KG1 (cell line): ENCODE data around the gene RSL1D1.

ENCODE experiments used
- DNase-seq: peaks from one replicate; lab custom pipeline; 2025; lab: John Stamatoyannopoulos, UW

The RSL1D1 gene

DNA sequence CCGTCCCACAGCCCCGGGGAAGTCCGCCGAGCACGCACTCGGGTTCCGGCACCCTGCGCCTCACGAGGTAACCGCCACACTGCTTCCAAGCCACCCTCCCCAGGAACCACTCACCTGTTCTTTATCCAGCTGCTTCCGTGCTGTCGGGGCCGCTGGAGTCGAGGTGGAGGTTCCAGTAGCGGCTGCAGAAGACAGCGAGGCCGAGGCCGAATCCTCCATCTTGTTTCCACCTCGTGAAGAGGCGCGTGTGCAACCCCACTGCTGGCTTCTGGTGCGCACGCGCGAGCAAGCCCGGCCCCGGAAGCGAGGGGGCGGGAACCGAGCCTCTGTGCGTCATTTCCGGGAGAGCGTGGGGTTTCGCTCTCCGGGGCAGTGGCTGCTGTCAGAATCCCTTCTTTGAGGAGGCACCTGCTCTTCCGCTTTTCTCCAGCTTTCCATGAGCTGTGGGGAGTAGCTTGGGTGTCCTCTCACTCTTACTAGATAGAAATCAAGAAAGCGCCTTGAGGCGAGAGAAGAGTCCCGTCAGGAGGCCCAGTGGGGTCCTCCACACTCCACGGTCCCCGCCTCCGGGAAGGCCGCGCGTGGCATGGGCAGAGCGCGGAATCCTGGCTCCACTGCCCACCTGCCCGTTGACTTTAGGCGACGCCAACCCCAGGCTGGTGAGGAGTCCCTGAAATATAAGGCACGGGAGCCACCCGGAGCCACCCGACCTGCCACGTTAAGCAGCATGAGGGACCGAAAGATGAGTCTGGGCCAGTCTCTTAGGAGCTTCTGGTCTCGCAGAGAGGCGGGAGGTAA is at the start of gene RSL1D1:
RSL1D1 (minus strand) TSS at position 249 of the 798 bp plus-strand sequence; CDS start at position 219, 30 bp downstream.
- peak; percentile 90 for DNase-seq

DNA sequence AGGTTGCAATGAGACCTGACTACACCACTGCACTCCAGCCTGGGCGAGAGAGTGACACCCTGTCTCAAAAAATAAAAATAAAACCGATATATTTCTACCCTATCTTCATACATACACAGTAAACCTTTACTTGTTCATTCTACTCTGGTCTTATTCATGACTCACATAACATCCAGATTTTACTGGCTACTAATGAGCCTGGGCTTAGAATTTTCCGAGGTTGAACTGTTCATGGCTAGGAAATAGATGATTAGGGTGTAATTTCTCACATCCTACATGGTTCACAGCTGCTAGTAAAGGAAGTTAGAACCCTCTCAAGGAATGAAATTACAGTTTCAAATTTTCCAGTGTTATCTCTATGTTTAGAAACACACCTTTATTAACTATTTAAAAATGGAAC is 49.7 kb upstream of the RSL1D1 start:
- DNase-seq: no peak

DNA sequence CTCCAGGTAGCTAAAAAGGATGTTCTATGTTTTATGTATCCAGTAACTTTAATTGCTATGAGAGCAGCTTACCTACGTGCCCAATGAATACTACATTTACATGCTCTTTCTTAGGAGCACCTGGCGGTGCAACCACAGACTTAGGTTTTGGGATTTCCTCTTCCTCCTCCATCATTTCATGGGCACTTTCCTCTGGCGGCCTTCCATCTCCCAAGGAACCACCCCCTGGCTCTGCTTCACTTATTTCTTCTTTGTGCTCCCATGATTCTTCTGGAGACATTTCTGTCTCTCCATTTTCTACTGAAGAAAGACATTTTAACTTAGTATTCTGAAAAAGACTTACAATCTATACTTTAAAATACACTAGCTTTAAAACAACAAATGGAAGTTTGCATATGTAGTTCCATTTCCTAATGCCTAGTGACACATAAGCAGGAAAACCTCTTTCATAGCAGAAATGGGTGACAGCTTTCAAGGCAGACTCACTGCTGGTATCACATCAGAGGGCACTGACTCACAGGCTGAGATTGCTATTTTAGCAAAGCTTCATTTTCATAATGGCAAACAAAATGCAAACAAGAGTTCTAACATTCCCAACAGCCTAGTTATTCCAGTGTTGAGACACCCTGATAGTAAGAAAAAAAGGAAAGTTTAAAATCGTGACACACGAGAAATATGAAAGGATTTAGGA is 45.3 kb upstream of the RSL1D1 start:
- no peak for DNase-seq

DNA sequence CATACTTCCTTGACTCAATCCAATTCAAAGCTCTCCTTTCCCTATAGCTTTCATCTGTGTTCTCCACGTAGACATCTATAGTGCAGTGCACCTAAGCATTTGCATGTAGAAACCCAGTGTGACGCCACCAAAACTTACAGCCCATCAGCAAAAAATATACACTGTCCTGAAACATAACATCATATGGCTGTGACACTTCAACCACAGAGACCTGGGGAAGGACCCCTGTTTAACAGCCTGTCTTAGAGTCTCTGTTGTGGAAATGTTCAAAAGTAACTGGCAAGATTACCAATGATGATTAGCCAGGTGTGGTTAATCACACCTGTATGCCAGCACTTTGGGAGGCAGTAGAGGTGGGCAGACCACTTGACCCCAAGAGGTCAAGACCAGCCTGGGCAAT is 42.2 kb upstream of the RSL1D1 start:
- no peak for DNase-seq

DNA sequence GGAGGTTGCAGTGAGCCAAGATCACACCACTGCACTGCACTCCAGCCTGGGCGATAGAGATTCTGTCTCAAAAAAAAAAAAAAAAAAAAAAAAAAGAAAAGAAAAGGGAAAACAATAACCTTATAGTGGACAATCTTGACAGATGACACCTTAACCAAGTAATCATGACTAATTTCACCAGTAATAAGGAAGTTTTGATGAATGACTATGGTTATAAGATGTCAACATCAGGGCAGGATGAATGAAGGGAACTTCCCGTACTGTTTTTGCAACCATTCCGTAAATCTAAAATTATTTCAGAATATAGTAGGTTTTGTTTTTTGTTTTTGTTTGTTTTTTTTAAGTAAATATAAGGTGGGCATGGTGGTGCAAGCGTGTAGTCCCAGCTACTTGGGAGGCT is 41.4 kb upstream of the RSL1D1 start:
- DNase-seq: no peak

DNA sequence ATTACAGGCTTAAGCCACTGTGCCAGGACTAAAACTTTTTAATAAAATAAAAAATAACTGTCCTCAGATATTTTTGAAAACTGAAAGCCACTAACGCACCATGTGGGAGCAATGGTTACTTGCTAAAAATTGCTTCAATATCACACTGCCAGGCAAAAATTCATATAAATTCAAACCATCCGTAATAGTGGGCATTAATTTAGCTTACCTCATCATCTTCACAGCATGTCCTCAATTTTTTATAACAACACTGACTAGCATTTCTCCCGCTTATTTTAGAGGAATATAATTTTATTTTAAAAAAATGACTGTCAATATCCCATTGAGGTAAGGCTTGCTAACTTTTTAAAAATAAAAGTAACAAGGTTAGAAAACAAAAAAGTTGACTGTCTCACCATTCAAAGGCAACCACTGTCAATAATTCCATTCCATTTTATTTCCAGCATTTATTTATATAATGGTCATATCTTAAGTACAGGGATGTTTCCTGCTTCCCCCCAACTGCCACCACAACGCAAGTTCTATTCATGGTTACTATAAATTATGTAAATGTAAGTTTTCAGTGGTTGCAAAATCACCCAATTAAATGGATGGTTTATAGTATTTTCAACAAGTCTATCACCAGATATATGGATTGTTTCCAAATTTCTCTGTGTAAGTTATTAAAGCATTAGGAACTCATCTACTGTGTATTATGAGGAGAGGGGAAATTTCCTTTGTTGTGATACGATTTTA is 39.1 kb upstream of the RSL1D1 start:
- DNase-seq: no peak

DNA sequence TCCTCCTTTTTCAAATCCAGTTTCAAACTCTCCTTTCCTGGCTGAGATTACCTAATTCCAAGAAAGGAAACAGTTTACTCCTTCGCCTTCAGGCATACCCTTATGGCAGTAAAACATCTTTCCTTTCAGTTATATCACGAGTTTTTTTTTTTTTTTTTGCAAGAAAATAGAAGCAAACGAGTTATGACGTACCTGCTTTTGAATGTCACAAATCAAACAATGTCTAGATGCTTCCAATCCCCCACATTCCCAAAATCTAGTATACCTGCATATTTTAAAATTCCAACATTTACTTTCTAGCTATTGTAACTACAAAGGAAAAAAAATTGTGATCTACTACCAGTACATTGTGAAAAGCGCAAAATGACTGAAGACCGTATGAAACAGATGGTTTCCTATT is 35.5 kb upstream of the RSL1D1 start:
- no peak for DNase-seq

DNA sequence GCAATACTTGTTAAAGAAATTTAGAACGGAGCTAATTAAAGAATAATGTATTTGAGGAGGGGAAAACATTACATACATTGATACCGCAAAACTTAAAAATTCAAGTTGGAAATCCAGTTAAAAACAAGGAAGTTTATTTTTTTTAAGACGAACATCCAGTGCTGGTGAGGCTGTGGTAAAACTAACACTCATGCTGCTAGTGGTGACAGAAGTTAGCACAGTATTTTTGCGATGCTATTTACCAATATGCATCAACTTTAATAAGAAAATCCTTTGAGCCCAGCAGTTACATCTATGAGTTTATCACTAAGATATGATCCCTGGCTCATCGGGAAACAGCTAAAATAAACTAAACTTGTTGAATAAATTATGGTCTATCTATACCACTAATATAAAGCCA is 32.7 kb upstream of the RSL1D1 start:
- no peak for DNase-seq

DNA sequence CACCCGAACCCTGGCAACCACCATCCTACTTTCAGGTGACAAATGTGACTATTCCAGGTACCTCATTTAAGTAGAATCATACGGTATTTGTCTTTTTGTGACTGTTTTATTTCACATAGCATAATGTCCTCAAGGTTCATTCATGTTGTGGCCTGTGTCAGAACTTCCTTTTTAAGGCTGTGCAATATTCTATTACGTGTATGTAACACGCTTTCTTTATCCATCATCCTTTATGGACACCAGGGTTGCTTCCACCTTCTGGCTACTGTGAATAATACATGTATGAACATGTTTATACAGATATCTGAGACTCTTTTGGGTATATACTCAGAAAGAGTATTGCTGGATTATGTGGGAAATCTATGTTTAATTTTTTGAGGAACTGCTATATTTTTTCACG is 28.7 kb upstream of the RSL1D1 start:
- DNase-seq: no peak

DNA sequence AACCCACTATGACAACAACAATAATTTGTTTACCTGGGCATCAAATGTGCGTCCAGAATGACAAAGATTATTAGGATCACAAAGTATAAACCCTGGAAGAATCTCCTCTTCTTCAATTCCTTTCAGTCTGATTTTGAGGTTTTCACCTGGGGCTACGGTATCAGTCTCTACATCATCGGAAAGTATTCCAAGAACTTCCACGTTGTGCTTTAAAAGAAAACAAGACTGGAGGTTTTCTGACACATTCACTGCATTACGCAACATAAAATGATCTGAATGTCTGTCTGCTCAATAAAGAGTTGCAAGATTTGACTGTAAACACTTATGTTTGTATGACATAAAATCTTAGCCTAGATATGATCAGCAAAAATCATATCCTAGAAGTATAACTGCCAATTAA is 26.0 kb upstream of the RSL1D1 start:
- DNase-seq: no peak

DNA sequence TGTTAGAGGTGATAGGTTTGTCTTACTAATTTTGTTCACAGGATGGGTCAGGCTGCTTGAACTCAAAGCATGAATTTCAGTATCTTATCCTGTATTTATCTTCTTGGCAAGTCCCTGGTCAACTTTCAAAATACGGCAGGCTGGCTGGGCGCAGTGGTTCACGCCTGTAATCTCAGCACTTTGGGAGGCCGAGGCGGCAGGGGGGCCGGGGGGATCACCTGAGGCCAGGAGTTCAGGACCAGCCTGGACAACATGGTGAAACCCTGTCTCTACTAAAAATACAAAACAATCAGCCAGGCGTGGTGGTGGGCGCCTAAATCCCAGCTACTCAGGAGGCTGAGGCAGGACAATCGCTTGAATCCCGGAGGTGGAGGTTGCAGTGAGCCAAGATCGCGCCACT is 25.0 kb upstream of the RSL1D1 start:
- DNase-seq: no peak

DNA sequence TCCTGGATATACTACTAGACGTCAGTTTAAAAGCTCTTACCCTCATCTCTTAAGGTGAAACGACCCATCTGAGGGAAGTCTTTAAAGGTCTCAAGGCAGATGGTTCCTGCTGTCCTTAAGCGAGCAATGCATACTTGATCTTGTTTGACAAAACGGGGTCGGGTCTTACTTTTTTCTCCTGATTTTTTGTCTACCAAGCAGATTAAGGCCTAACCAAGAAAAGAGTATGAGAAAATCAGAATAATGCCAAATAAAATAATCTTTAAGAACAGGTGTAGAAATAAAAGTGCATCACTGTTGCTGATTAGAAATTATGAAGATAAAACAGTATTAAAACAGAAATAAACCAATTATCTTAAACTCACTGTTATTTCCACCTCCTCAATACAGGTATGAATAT is 24.4 kb upstream of the RSL1D1 start:
- DNase-seq: no peak

DNA sequence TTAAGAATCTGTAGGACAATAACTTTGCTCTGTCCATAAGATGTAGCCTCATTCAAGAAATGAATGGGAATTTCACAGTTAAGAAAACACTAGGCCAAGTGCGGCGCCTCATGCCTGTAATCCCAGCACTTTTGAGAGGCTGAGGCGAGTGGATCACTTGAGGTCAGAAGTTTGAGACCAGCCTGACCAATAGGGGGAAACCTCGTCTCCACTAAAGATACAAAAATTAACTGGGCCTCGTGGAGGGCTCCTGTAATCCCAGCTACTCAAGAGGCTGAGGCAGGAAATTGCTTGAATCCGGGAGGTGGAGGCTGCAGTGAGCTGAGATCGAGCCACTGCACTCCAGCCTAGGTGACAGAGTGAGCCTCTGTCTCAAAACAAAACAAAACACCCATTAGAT is 19.9 kb upstream of the RSL1D1 start:
- DNase-seq: no peak

DNA sequence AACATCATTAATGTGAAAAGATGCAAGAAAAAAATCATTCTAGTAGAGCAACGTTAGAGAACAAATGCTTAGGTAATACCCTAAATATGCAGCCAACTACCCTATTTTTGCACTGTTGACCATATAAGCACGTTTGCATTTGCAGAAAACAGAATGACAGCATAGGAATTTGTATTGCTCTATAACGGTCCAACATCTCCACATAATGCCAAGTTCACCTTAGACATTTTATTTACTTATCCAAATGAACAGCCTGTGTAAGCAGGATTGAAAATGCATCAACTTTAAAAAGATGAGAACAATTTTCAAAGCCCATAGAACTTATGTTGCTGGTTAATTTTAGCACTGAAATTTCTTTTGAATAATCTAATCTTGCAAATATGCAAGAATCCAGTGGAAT is 19.1 kb upstream of the RSL1D1 start:
- no peak for DNase-seq

DNA sequence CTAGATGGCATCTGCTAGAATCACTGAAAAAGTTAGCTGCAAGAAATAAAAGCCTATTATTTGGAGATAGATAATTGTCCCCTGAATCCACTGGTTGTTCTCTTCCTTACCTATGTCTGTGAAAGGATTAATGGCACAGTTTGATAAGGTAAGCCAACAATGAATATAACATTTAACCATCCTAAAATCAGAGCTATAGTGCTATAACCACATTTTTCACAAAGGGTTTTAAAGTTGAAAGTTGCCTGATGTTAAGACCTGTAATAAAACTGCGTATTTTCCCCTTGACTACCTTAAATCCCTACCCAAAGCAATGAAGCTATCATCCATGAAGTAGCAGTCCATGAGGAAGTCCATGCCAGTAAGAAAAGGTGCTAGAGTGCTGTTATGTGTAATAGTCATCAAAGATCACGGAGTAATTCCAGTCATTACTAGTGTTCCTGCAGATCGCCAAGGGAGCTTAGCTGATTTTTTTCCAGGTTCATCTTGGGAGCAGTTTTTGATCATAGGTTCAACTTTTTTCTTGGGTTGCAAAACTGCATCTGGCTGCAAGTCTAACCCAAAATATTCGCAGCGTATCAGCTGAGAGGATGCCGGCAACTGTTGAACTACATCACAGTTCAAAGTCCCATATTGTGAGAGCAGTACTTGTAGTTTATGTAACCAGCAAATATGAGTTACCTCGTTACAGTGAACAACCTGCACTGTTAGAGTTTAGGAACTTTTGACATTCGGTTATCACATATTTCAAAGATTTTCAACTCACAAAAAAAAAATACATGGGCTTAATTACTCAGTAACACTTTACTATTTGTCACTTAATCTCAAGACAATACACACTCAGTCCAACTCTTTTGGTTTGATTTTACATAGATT is 18.2 kb upstream of the RSL1D1 start:
- no peak for DNase-seq

DNA sequence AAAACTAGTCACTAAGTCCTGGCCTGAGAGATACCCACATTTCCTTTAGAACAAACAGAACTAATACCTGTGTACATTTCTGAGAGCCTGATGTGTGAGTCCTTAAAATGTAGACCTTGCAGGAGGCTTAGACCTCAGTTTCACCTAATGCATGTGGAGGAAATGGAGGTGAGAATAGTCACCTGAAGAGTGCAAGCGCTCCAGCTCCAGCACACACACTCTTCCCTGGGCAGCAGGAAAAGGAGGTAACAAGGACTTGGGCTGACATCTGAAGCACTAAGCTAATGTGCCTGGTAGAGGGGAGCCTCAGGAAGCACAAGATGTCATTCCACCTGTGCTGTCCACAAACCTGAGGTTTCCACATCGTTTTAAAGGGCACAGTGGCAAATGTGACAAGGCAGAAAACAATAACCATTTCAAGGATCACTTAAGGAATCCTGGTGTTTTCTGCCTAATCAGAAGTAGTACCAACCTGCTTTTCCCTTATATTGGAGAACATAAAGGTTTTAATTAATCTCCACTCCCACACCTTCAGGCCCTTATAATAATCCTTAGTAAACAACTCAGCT is 17.2 kb upstream of the RSL1D1 start:
- DNase-seq: no peak

DNA sequence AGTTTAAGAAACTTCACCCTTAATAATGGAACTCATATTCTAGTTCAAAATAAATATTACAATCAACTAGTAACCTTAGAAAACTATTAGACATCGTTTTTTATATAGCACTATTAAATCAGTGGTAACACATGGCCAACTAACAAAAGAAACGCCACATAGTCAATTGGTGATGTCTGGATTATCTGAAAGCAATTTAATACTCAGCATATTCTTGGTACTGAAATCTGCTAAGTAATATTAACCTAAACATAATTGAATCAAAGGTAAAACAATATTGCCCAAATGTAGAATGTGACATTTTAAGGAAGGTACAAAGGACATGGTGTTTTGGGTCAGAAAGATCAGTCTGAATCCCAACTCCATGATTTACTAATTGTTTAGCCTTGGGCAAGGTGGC is 11.1 kb upstream of the RSL1D1 start:
- DNase-seq: no peak

DNA sequence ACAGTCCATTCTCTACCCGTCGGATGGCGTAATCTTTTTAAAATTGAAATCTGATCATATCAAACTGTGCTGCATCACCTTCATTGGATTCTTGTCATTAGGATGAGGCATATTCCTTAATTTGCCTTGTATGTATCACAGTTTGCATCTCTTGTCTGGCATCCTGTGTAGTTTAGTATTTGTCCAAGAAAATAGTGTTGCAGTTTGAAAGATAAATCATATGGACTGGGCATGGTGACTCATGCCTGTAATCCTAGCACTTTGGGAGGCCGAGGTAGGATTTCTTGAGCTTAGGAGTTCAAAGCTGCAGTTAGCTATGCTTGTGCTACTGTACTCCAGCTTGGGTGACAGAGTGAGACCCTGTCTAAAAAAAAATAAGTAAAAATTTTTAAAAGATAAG is 5.8 kb upstream of the RSL1D1 start:
- no peak for DNase-seq

DNA sequence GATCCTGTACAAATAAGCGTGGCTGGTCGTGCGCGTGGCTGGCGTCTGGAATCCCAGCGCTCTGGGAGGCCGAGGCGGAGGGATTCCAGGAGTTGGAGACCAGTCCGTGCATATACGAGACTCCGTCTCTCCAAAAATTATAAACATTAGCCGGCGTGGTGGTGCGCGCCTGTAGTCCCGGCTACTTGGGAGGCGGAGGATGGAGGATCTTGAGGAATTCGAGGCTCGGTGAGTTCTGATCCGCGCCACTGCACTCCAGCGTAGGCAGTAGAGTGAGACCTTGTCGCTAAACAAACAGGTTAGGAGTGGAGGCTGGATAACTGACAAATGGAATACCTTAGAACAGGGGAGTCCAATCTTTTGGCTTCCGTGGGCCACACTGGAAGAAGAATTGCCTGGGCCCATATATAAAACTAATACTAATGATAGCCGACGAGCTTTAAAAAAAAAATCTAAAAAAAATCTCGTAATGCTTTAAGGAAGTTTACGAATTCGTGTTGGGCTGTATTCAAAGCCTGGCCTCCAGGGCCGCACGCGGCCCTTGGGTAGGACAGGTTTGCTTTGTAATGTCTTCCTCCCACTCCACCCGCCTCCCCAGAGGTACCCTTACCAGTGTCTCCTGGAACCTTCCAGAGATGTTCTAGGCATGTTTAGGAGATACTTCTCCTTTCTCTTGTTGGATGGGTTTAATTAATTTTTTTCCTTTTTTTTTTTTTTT is 909 bp upstream of the RSL1D1 start:
- no peak for DNase-seq

DNA sequence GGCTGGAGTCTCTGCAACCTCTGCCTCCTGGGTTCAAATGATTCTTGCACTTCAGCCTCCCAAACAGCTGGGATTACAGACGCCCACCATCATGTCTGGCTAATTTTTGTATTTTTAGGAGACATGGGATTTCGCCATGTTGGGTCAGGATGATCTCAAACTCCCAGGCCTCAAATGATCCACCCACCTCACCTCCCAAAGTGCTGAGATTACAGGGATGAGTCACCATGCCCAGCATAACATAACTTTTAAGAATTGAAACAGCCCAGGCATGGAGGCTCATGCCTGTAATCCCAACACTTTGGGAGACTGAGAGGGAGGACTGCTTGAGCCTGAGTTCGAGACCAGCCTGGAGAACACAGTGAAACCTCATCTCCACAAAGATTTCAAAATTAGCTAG is 2.5 kb downstream of the RSL1D1 start:
- no peak for DNase-seq

DNA sequence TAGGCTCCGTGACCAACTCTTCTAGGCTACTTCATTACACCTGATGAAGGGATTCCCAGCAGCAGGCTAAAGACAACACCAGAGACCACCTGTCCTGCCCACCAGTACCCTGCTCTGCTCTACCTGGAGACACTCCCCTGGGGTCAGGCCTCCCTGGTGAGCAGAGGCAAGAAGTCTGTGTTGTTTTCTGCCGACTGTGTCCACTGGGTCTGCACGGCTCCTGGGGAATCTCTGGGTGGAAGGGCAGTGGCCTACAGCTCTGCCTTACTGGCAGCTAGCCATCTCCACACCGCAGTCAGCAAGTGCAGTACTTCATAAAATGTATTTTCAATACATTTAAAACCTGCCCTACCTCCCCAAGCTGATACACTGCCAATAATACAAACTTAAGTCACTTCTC is 6.8 kb downstream of the RSL1D1 start:
- DNase-seq: no peak
